Measurements from ENCODE around the gene AATF.

AATF gene

GRCh38 chr17:36942631-36943125 is 6.1 kb upstream of the AATF start:
- DNase-seq, result no peak

- no peak for DNase-seq
Observed at GRCh38 chr17:36943250-36944191, 5.2 kb upstream of the AATF start.

GRCh38 chr17:36944553-36944952 is 4.2 kb upstream of the AATF start:
- no peak for DNase-seq

GRCh38 chr17:36945140-36945539 is 3.6 kb upstream of the AATF start:
- DNase-seq, result no peak

GRCh38 chr17:36945959-36946725 is 2.6 kb upstream of the AATF start:
- DNase-seq, result no peak

- no peak for DNase-seq
Observed at GRCh38 chr17:36946726-36947091, 2.0 kb upstream of the AATF start.

- no peak for DNase-seq
Observed at GRCh38 chr17:36947922-36948716, 635 bp upstream of the AATF start.

- DNase-seq, result no peak
Observed at GRCh38 chr17:36949461-36949927, 740 bp downstream of the AATF start.

- DNase-seq, result no peak
Observed at GRCh38 chr17:36950027-36950426, 1.3 kb downstream of the AATF start.

GRCh38 chr17:36951084-36951789 is 2.5 kb downstream of the AATF start:
- no peak for DNase-seq

- no peak for DNase-seq
Observed at GRCh38 chr17:36971508-36971907, 22.8 kb downstream of the AATF start.

- no peak for DNase-seq
Observed at GRCh38 chr17:36972186-36972700, 23.5 kb downstream of the AATF start.

GRCh38 chr17:36972905-36973304 is 24.2 kb downstream of the AATF start:
- DNase-seq, result no peak

- no peak for DNase-seq
Observed at GRCh38 chr17:36975922-36976515, 27.3 kb downstream of the AATF start.

GRCh38 chr17:36977066-36977465 is 28.3 kb downstream of the AATF start:
- DNase-seq, result no peak

- no peak for DNase-seq
Observed at GRCh38 chr17:36977568-36977967, 28.8 kb downstream of the AATF start.

- no peak for DNase-seq
Observed at GRCh38 chr17:36978810-36979564, 30.2 kb downstream of the AATF start.

- no peak for DNase-seq
Observed at GRCh38 chr17:36979565-36979941, 30.8 kb downstream of the AATF start.

- DNase-seq, result no peak
Observed at GRCh38 chr17:36980280-36980761, 31.6 kb downstream of the AATF start.

- DNase-seq, result no peak
Observed at GRCh38 chr17:36983618-36984017, 34.9 kb downstream of the AATF start.

GRCh38 chr17:36989173-36989572 is 40.4 kb downstream of the AATF start:
- DNase-seq, result no peak

Measured in CD4-positive, alpha-beta T cell treated with Interleukin-12 subunit alpha and Interleukin-12 subunit beta, for 1 hour (primary cell).